Endothelial cell of umbilical vein (primary cell): ENCODE results near the gene RNU2-63P.

Experiments
- EZH2 ChIP-seq: IDR thresholded peaks from 2 replicates; pipeline ENCODE4 v1.6.1; 2012; ENCODE audit warnings: borderline replicate concordance, low read depth, mild to moderate bottlenecking, moderate library complexity, low read length, inconsistent platforms; ENCODE audit not compliant: severe bottlenecking
- TF ChIP-seq, protein P1 (sequence below), 2 donors: IDR thresholded peaks; 1 replicate in 1 of 2; 2 replicates in 1 of 2; pipeline ENCODE4 v1.5.1; 2011; ENCODE audit warnings: low read length in 2 of 2, mild to moderate bottlenecking in 2 of 2, moderate library complexity in 2 of 2, control low read depth in 1 of 2, inconsistent platforms in 1 of 2, low read depth in 1 of 2; ENCODE audit not compliant: insufficient read depth in 1 of 2; ENCODE audit errors: extremely low read depth in 1 of 2

GRCh38 chr2:88059979-88060906 is 43.9 kb upstream of the RNU2-63P start:
- TF ChIP-seq, protein P1, sequence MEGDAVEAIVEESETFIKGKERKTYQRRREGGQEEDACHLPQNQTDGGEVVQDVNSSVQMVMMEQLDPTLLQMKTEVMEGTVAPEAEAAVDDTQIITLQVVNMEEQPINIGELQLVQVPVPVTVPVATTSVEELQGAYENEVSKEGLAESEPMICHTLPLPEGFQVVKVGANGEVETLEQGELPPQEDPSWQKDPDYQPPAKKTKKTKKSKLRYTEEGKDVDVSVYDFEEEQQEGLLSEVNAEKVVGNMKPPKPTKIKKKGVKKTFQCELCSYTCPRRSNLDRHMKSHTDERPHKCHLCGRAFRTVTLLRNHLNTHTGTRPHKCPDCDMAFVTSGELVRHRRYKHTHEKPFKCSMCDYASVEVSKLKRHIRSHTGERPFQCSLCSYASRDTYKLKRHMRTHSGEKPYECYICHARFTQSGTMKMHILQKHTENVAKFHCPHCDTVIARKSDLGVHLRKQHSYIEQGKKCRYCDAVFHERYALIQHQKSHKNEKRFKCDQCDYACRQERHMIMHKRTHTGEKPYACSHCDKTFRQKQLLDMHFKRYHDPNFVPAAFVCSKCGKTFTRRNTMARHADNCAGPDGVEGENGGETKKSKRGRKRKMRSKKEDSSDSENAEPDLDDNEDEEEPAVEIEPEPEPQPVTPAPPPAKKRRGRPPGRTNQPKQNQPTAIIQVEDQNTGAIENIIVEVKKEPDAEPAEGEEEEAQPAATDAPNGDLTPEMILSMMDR (IDR thresholded peaks at IDR 0.05; ENCODE audit: extremely low read depth in 1 of 2, insufficient read depth in 1 of 2, low read depth in 1 of 2, low read length in 2 of 2): peak; percentile 55 to 59
- TF ChIP-seq EZH2: peak; percentile 32
